Measurements from ENCODE around the gene THRB.

The THRB gene

DNA sequence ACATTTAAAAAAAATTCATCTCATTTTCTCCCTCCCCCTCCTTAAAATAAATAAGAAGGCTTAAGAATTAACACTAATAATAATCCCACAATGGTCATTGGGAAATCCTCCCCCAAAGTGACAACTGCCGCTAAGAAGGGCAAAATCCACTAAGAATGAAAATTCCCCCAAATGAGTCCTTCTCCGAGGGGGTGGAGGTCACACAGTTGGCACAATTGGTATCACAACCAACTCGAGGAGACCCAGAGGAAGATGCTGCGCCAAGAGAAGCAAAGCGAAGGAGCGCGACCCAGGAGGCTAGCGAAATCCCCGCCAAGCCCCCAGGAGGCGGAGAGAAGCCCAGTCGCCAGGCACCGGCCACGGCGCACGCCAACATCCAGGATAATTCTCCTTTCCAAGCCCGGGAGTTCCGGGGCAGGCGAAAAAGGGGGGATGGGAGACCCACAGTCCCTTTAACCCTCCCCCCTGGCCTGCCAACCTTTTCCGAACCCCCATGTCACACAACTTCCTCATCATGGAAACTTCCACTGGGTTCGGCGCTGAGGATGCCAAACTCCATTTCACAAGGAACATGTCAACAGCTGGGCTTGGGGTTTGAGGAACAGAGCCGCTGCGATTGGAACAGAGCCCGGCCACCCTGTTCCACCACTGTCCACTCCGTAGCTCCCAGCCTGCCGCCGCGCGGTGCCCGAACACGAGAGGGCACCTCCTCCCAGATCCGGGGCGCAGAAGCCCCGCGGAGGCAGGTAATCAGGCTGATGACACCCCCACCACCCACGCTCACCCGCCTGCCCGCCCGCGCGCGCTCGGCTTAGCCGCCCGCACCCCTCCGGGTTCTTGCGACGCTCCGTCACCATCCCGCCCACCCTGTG lies 668 bp downstream of the THRB start (continued):
- TF ChIP-seq, protein P1, sequence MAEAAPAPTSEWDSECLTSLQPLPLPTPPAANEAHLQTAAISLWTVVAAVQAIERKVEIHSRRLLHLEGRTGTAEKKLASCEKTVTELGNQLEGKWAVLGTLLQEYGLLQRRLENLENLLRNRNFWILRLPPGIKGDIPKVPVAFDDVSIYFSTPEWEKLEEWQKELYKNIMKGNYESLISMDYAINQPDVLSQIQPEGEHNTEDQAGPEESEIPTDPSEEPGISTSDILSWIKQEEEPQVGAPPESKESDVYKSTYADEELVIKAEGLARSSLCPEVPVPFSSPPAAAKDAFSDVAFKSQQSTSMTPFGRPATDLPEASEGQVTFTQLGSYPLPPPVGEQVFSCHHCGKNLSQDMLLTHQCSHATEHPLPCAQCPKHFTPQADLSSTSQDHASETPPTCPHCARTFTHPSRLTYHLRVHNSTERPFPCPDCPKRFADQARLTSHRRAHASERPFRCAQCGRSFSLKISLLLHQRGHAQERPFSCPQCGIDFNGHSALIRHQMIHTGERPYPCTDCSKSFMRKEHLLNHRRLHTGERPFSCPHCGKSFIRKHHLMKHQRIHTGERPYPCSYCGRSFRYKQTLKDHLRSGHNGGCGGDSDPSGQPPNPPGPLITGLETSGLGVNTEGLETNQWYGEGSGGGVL (tag by site-specific recombination; IDR thresholded peaks at IDR 0.05), result peak; percentile 80
- TF ChIP-seq HOXC10 (CRISPR knock-in tag; IDR thresholded peaks at IDR 0.05) (no peak), ZNF514 (tag by site-specific recombination; IDR thresholded peaks at IDR 0.05) (no peak), ZFP69B (tag by site-specific recombination; IDR thresholded peaks at IDR 0.05) (0 out of 2 replicates have a peak, but pooled peaks have one; percentile 27), ZNF830 (tag by site-specific recombination; IDR thresholded peaks at IDR 0.05; ENCODE audit: low read depth) (no peak), ZNF132 (tag by site-specific recombination; IDR thresholded peaks at IDR 0.05; ENCODE audit: borderline replicate concordance) (no peak), SCRT1 (tag by site-specific recombination; IDR thresholded peaks at IDR 0.05; ENCODE audit: borderline replicate concordance) (no peak), ZBTB7A (tag by site-specific recombination; IDR thresholded peaks at IDR 0.05; ENCODE audit: low read depth) (peak; percentile 48; the same call in 1 of the 2 replicates), ZSCAN16 (tag by site-specific recombination; IDR thresholded peaks at IDR 0.05) (no peak), ZFP41 (tag by site-specific recombination; IDR thresholded peaks at IDR 0.05; ENCODE audit: borderline replicate concordance) (no peak), ZNF24 (tag by site-specific recombination; IDR thresholded peaks at IDR 0.05) (peak; percentile 14; the same call in 1 of the 2 replicates), ZNF658 (tag by site-specific recombination; IDR thresholded peaks at IDR 0.05) (no peak), KLF9 (tag by site-specific recombination; IDR thresholded peaks at IDR 0.05; ENCODE audit: low read depth) (no peak; the same call in 1 of the 2 replicates), ZNF37A (tag by site-specific recombination; IDR thresholded peaks at IDR 0.05) (no peak), ZNF600 (tag by site-specific recombination; IDR thresholded peaks at IDR 0.05) (peak; percentile 87), FEZF1 (tag by site-specific recombination; IDR thresholded peaks at IDR 0.05) (no peak), ZNF777 (tag by site-specific recombination; IDR thresholded peaks at IDR 0.05; ENCODE audit: borderline replicate concordance) (no peak), BCL11B (tag by site-specific recombination; IDR thresholded peaks at IDR 0.05; ENCODE audit: low read depth) (no peak; the same call in 1 of the 2 replicates), ZNF610 (tag by site-specific recombination; IDR thresholded peaks at IDR 0.05; ENCODE audit: borderline replicate concordance) (no peak), ZFP37 (tag by site-specific recombination; IDR thresholded peaks at IDR 0.05) (peak; percentile 29; the same call in 1 of the 2 replicates), GFI1B (tag by site-specific recombination; IDR thresholded peaks at IDR 0.05) (0 out of 2 replicates have a peak, but pooled peaks have one; percentile 12), SP7 (tag by site-specific recombination; IDR thresholded peaks at IDR 0.05) (0 out of 2 replicates have a peak, but pooled peaks have one; percentile 41), ZNF510 (tag by site-specific recombination; IDR thresholded peaks at IDR 0.05; ENCODE audit: insufficient replicate concordance) (no peak), ZNF19 (tag by site-specific recombination; IDR thresholded peaks at IDR 0.05; ENCODE audit: low read depth) (no peak), ZIC2 (tag by site-specific recombination; IDR thresholded peaks at IDR 0.05) (peak; percentile 53), ZSCAN30 (tag by site-specific recombination; IDR thresholded peaks at IDR 0.05) (no peak), ZNF426 (tag by site-specific recombination; IDR thresholded peaks at IDR 0.05) (no peak), ZBTB21 (tag by site-specific recombination; IDR thresholded peaks at IDR 0.05) (no peak), ZEB2 (tag by site-specific recombination; IDR thresholded peaks at IDR 0.05) (peak; percentile 72; the same call in 1 of the 2 replicates), ZNF23 (tag by site-specific recombination; IDR thresholded peaks at IDR 0.05; ENCODE audit: borderline replicate concordance) (no peak), ZNF416 (tag by site-specific recombination; IDR thresholded peaks at IDR 0.05) (no peak), SCRT2 (tag by site-specific recombination; IDR thresholded peaks at IDR 0.05) (peak; percentile 66)
- TF ChIP-seq, protein P2, sequence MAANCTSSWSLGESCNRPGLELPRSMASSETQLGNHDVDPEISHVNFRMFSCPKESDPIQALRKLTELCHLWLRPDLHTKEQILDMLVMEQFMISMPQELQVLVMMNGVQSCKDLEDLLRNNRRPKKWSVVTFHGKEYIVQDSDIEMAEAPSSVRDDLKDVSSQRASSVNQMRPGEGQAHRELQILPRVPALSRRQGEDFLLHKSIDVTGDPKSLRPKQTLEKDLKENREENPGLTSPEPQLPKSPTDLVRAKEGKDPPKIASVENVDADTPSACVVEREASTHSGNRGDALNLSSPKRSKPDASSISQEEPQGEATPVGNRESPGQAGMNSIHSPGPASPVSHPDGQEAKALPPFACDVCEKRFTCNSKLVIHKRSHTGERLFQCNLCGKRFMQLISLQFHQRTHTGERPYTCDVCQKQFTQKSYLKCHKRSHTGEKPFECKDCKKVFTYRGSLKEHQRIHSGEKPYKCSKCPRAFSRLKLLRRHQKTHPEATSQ (tag by site-specific recombination; IDR thresholded peaks at IDR 0.05), result 0 out of 2 replicates have a peak, but pooled peaks have one; percentile 43
- TF ChIP-seq, protein P3, sequence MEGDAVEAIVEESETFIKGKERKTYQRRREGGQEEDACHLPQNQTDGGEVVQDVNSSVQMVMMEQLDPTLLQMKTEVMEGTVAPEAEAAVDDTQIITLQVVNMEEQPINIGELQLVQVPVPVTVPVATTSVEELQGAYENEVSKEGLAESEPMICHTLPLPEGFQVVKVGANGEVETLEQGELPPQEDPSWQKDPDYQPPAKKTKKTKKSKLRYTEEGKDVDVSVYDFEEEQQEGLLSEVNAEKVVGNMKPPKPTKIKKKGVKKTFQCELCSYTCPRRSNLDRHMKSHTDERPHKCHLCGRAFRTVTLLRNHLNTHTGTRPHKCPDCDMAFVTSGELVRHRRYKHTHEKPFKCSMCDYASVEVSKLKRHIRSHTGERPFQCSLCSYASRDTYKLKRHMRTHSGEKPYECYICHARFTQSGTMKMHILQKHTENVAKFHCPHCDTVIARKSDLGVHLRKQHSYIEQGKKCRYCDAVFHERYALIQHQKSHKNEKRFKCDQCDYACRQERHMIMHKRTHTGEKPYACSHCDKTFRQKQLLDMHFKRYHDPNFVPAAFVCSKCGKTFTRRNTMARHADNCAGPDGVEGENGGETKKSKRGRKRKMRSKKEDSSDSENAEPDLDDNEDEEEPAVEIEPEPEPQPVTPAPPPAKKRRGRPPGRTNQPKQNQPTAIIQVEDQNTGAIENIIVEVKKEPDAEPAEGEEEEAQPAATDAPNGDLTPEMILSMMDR (tag by site-specific recombination; IDR thresholded peaks at IDR 0.05), result peak; percentile 73
- TF ChIP-seq, protein P4, sequence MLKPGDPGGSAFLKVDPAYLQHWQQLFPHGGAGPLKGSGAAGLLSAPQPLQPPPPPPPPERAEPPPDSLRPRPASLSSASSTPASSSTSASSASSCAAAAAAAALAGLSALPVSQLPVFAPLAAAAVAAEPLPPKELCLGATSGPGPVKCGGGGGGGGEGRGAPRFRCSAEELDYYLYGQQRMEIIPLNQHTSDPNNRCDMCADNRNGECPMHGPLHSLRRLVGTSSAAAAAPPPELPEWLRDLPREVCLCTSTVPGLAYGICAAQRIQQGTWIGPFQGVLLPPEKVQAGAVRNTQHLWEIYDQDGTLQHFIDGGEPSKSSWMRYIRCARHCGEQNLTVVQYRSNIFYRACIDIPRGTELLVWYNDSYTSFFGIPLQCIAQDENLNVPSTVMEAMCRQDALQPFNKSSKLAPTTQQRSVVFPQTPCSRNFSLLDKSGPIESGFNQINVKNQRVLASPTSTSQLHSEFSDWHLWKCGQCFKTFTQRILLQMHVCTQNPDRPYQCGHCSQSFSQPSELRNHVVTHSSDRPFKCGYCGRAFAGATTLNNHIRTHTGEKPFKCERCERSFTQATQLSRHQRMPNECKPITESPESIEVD (tag by site-specific recombination; IDR thresholded peaks at IDR 0.05), result no peak
